Measurements from ENCODE around the gene ST7.

Gene ST7

GRCh38 chr7:117158941-117159697, 205.8 kb downstream of the ST7 start:
- no peak for TF ChIP-seq FOXP2 (optimal IDR thresholded peaks at IDR 0.05; ENCODE audit: control extremely low read depth, extremely low read length, insufficient read depth)
- TF ChIP-seq POLR2AphosphoS5 (IDR thresholded peaks at IDR 0.05; ENCODE audit: borderline replicate concordance, low read depth, low read length): no peak
- no peak for TF ChIP-seq EZH2 (IDR thresholded peaks at IDR 0.05)
- no peak overlapping the region for H3K27ac ChIP-seq
- no peak overlapping the region for H3K4me3 ChIP-seq
- H3K36me3 ChIP-seq (ENCODE audit: insufficient read depth, low read length): no peaks in the 10 kb centered on the region
- H3K9ac ChIP-seq (ENCODE audit: insufficient read length): no peak overlapping the region
- DNase-seq (ENCODE audit: low read depth, low spot score): no peak
- H3K9me3 ChIP-seq (ENCODE audit: low read depth, low read length): no peaks in the 10 kb centered on the region

- TF ChIP-seq EZH2 (IDR thresholded peaks at IDR 0.05): no peak
- TF ChIP-seq POLR2AphosphoS5 (IDR thresholded peaks at IDR 0.05; ENCODE audit: borderline replicate concordance, low read depth, low read length): no peak
- TF ChIP-seq FOXP2 (optimal IDR thresholded peaks at IDR 0.05; ENCODE audit: control extremely low read depth, extremely low read length, insufficient read depth): no peak
- no peak overlapping the region for H3K27ac ChIP-seq
- no peak overlapping the region for H3K9ac ChIP-seq (ENCODE audit: insufficient read length)
- DNase-seq (ENCODE audit: low read depth, low spot score): no peak
- H3K9me3 ChIP-seq (ENCODE audit: low read depth, low read length): no peaks in the 10 kb centered on the region
- H3K36me3 ChIP-seq (ENCODE audit: insufficient read depth, low read length): no peaks in the 10 kb centered on the region
- H3K4me3 ChIP-seq: no peak overlapping the region
These were observed 209.8 kb downstream of the ST7 start for GRCh38 chr7:117163101-117163500.

- Histone ChIP-seq H3K27ac (no peak overlapping the region), H3K36me3 (ENCODE audit: insufficient read depth, low read length) (no peaks in the 10 kb centered on the region), H3K9me3 (ENCODE audit: low read depth, low read length) (no peaks in the 10 kb centered on the region), H3K4me3 (no peak overlapping the region), H3K9ac (ENCODE audit: insufficient read length) (no peak overlapping the region)
- TF ChIP-seq FOXP2 (optimal IDR thresholded peaks at IDR 0.05; ENCODE audit: control extremely low read depth, extremely low read length, insufficient read depth): no peak
- TF ChIP-seq POLR2AphosphoS5 (IDR thresholded peaks at IDR 0.05; ENCODE audit: borderline replicate concordance, low read depth, low read length): no peak
- TF ChIP-seq EZH2 (IDR thresholded peaks at IDR 0.05): no peak
- DNase-seq (ENCODE audit: low read depth, low spot score): no peak
These were observed 211.3 kb downstream of the ST7 start for GRCh38 chr7:117164620-117165019.

DNA sequence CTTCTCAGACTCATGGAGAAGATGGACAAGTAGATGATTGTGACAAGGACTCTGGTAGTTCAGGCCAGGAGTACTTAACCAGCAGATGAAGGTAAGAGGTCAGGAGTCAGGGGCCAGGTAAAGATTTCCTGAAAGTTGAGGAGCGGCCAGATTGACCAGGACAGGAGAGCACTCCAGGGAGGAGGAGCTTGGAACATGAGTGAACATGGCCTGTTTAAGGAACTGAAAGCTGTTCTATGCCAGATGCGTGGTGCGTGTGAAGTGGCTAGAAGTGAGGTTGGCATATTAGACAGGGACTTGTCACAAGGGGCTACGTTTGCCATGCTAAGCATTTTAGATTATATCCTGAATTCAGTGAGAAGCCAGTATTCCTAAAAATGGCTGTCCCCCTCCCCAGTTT, 212.4 kb downstream of the ST7 start:
- H3K9me3 ChIP-seq (ENCODE audit: low read depth, low read length): no peaks in the 10 kb centered on the region
- no peak overlapping the region for H3K4me3 ChIP-seq
- no peaks in the 10 kb centered on the region for H3K36me3 ChIP-seq (ENCODE audit: insufficient read depth, low read length)
- TF ChIP-seq POLR2AphosphoS5 (IDR thresholded peaks at IDR 0.05; ENCODE audit: borderline replicate concordance, low read depth, low read length) (no peak), EZH2 (IDR thresholded peaks at IDR 0.05) (no peak), FOXP2 (optimal IDR thresholded peaks at IDR 0.05; ENCODE audit: control extremely low read depth, extremely low read length, insufficient read depth) (no peak)
- no peak for DNase-seq (ENCODE audit: low read depth, low spot score)
- H3K27ac ChIP-seq: no peak overlapping the region
- H3K9ac ChIP-seq (ENCODE audit: insufficient read length): no peak overlapping the region

DNA sequence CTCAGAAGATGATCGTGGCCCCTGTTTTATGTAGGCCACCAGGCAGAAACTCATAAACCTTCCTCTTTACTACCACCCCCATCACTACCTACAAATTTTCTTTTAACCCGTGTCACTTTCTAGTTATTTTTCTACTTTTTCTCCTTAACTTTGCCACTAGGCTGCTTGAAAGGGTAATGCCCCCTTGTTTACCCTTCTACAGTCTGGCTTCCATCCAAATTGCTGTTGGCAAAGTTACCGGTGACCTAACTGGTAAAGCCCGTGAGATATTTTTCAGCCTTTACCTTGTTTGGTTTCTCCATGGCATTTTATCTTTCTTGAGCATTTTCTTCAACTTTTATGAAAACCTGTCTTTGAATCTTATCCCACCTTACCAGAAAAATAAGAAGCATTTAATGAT, 216.6 kb downstream of the ST7 start:
- Histone ChIP-seq H3K4me3 (no peak overlapping the region), H3K9me3 (ENCODE audit: low read depth, low read length) (no peaks in the 10 kb centered on the region), H3K36me3 (ENCODE audit: insufficient read depth, low read length) (peaks cover 4% of the 10 kb centered on the region; the same call in 1 of the 2 replicates), H3K27ac (no peak overlapping the region), H3K9ac (ENCODE audit: insufficient read length) (no peak overlapping the region)
- no peak for TF ChIP-seq FOXP2 (optimal IDR thresholded peaks at IDR 0.05; ENCODE audit: control extremely low read depth, extremely low read length, insufficient read depth)
- no peak for TF ChIP-seq POLR2AphosphoS5 (IDR thresholded peaks at IDR 0.05; ENCODE audit: borderline replicate concordance, low read depth, low read length)
- TF ChIP-seq EZH2 (IDR thresholded peaks at IDR 0.05): no peak
- DNase-seq (ENCODE audit: low read depth, low spot score): no peak

GRCh38 chr7:117171106-117171505, 217.8 kb downstream of the ST7 start:
- H3K27ac ChIP-seq: no peak overlapping the region
- no peak for DNase-seq (ENCODE audit: low read depth, low spot score)
- H3K9me3 ChIP-seq (ENCODE audit: low read depth, low read length): no peaks in the 10 kb centered on the region
- no peak for TF ChIP-seq EZH2 (IDR thresholded peaks at IDR 0.05)
- TF ChIP-seq POLR2AphosphoS5 (IDR thresholded peaks at IDR 0.05; ENCODE audit: borderline replicate concordance, low read depth, low read length): no peak
- no peak for TF ChIP-seq FOXP2 (optimal IDR thresholded peaks at IDR 0.05; ENCODE audit: control extremely low read depth, extremely low read length, insufficient read depth)
- peaks cover 4% of the 10 kb centered on the region; the same call in 1 of the 2 replicates for H3K36me3 ChIP-seq (ENCODE audit: insufficient read depth, low read length)
- no peak overlapping the region for H3K4me3 ChIP-seq
- H3K9ac ChIP-seq (ENCODE audit: insufficient read length): no peak overlapping the region

GRCh38 chr7:117172283-117172682, 219.0 kb downstream of the ST7 start:
- Histone ChIP-seq H3K27ac (no peak overlapping the region), H3K9me3 (ENCODE audit: low read depth, low read length) (no peaks in the 10 kb centered on the region), H3K4me3 (no peak overlapping the region), H3K36me3 (ENCODE audit: insufficient read depth, low read length) (peaks cover 4% of the 10 kb centered on the region; the same call in 1 of the 2 replicates), H3K9ac (ENCODE audit: insufficient read length) (no peak overlapping the region)
- TF ChIP-seq EZH2 (IDR thresholded peaks at IDR 0.05) (no peak), FOXP2 (optimal IDR thresholded peaks at IDR 0.05; ENCODE audit: control extremely low read depth, extremely low read length, insufficient read depth) (no peak)
- DNase-seq (ENCODE audit: low read depth, low spot score): no peak

- TF ChIP-seq FOXP2 (optimal IDR thresholded peaks at IDR 0.05; ENCODE audit: control extremely low read depth, extremely low read length, insufficient read depth) (no peak), POLR2AphosphoS5 (IDR thresholded peaks at IDR 0.05; ENCODE audit: borderline replicate concordance, low read depth, low read length) (no peak), EZH2 (IDR thresholded peaks at IDR 0.05) (no peak)
- Histone ChIP-seq H3K4me3 (no peak overlapping the region), H3K27ac (no peak overlapping the region), H3K9ac (ENCODE audit: insufficient read length) (no peak overlapping the region), H3K36me3 (ENCODE audit: insufficient read depth, low read length) (peaks cover 4% of the 10 kb centered on the region; the same call in 1 of the 2 replicates), H3K9me3 (ENCODE audit: low read depth, low read length) (no peaks in the 10 kb centered on the region)
- no peak for DNase-seq (ENCODE audit: low read depth, low spot score)
These were observed 219.9 kb downstream of the ST7 start for GRCh38 chr7:117173035-117173770.

All from SK-N-MC (cell line).